Gastrocnemius medialis (tissue), 4 donors: ENCODE results near the gene ZDHHC14.

Source experiments
- POLR2A ChIP-seq, 2 donors: fragments of 450-650 bp; IDR thresholded peaks; one replicate each; pipeline ENCODE4 v1.6.1; 2017; ENCODE audit warnings: antibody characterized with exemption in 2 of 2, mild to moderate bottlenecking in 2 of 2, moderate library complexity in 2 of 2
- TF ChIP-seq, protein P1 (sequence below), 5 experiments: fragments of 450-650 bp in 3 of 5; fragments of 200-600 bp in 2 of 5; sonication (generic) in 2 of 5; IDR thresholded peaks in 4 of 5; conservative IDR thresholded peaks in 1 of 5; 1 replicate in 4 of 5; 2 replicates in 1 of 5; pipeline ENCODE4 v1.5.1; 2016 to 2019; ENCODE audit warnings: antibody characterized with exemption in 5 of 5, mild to moderate bottlenecking in 3 of 5, moderate library complexity in 3 of 5

DNA sequence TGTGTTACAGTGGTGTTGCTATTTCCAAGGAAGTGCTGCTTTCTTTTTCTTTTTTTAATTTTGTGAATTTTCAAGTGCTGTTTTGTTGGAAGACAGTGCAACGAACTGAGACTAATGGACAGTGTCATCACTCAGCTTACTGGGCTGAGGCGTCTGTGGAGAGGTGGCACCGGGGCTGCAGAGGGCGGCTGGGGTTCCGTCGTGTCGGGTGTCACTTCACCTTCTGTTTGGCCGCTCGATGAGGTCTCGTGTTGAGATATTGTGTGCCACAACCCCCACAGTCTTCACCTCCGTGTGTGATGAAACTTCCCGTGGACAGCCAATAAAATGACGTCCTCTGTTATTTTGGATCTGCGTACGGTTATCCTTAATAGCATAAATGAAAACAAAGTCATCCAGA is 292.6 kb downstream of the ZDHHC14 start:
- TF ChIP-seq, protein P1, sequence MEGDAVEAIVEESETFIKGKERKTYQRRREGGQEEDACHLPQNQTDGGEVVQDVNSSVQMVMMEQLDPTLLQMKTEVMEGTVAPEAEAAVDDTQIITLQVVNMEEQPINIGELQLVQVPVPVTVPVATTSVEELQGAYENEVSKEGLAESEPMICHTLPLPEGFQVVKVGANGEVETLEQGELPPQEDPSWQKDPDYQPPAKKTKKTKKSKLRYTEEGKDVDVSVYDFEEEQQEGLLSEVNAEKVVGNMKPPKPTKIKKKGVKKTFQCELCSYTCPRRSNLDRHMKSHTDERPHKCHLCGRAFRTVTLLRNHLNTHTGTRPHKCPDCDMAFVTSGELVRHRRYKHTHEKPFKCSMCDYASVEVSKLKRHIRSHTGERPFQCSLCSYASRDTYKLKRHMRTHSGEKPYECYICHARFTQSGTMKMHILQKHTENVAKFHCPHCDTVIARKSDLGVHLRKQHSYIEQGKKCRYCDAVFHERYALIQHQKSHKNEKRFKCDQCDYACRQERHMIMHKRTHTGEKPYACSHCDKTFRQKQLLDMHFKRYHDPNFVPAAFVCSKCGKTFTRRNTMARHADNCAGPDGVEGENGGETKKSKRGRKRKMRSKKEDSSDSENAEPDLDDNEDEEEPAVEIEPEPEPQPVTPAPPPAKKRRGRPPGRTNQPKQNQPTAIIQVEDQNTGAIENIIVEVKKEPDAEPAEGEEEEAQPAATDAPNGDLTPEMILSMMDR (IDR thresholded peaks at IDR 0.05 in 4 of 5, conservative IDR thresholded peaks at IDR 0.05 in 1 of 5): no peak
- no peak for TF ChIP-seq POLR2A (IDR thresholded peaks at IDR 0.05)
